K562 (cell line): ENCODE data around the gene WDR90. TPM values are rescaled to one million over a fixed set of nuclear protein-coding genes. Genes with fewer than 3 reads are reported as not detected.

Experiments used
- CCNT2 ChIP-seq: IDR thresholded peaks from 2 replicates; pipeline ENCODE4 v1.6.1; 2011; ENCODE audit warnings: borderline replicate concordance, low read depth, mild to moderate bottlenecking, moderate library complexity, mixed read lengths, low read length; ENCODE audit not compliant: insufficient read length; ENCODE audit errors: extremely low read depth
- GABPB2 ChIP-seq: fragments of 250-450 bp; sonication (Bioruptor Pico); conservative IDR thresholded peaks from 2 replicates; pipeline ENCODE4 v1.5.1; 2021; ENCODE audit warnings: mild to moderate bottlenecking
- NFIC ChIP-seq: fragments of 450-650 bp; IDR thresholded peaks from 2 replicates; pipeline ENCODE4 v1.6.1; 2017; ENCODE audit warnings: mild to moderate bottlenecking, inconsistent platforms
- PHF8 ChIP-seq: fragments of 200-600 bp; sonication (generic); IDR thresholded peaks from 2 replicates; pipeline ENCODE4 v1.6.1; 2012; ENCODE audit warnings: mixed run types, mild to moderate bottlenecking, inconsistent platforms, low read length, moderate library complexity, borderline replicate concordance
- SNIP1 ChIP-seq: fragments of 450-650 bp; IDR thresholded peaks from 2 replicates; pipeline ENCODE4 v1.7.1; 2017; ENCODE audit warnings: low read depth, mild to moderate bottlenecking
- WHSC1 ChIP-seq: IDR thresholded peaks from one replicate; pipeline ENCODE4 v1.6.1; 2012; ENCODE audit warnings: low read length, control low read depth, inconsistent platforms
- ZNF316 ChIP-seq: fragments of 450-650 bp; IDR thresholded peaks from 2 replicates; pipeline ENCODE4 v1.6.1; 2016
- ZNF586 ChIP-seq: fragments of 450-650 bp; formaldehyde crosslinking; conservative IDR thresholded peaks from 2 replicates; pipeline ENCODE4 v1.4.0; 2020; ENCODE audit warnings: mild to moderate bottlenecking, moderate library complexity
- ZNF764 ChIP-seq: fragments of 250-450 bp; sonication (Bioruptor Pico); IDR thresholded peaks from 2 replicates; pipeline ENCODE4 v1.4.0; 2020; ENCODE audit warnings: low read depth, mild to moderate bottlenecking, moderate library complexity
- polyA plus RNA-seq, 8 experiments: library from polyadenylated mRNA; depleted of rRNA in 4 of 8; stranded (reverse) in 5 of 8; unstranded in 3 of 8; fragments of >200 nt; fragmentation: Nextera tagmentation in 2 of 8; fragmentation: Illumina TruSeq in 1 of 8; extraction: Ambion mirVana in 2 of 8; extraction: Trizol in 1 of 8; gene quantifications; 2 replicates each; pipeline versions ENCODE4 v1.2.1 to v1.2.3, GENCODE V29; 2011 to 2014; ENCODE audit warnings: inconsistent platforms in 1 of 8, missing spikeins in 1 of 8
- total RNA-seq, 7 experiments: library from RNA; depleted of rRNA in 6 of 7; stranded (reverse); fragments of >200 nt in 6 of 7; fragmentation: Illumina TruSeq in 2 of 7; extraction: Trizol in 2 of 7; gene quantifications; 2 replicates each; pipeline versions ENCODE4 v1.2.1 to v1.2.3, GENCODE V29; 2011 to 2021; ENCODE audit warnings: low replicate concordance in 1 of 7
- TF ChIP-seq, protein P1 (sequence below): fragments of 450-650 bp; IDR thresholded peaks from 2 replicates; pipeline ENCODE4 v1.7.0; 2016; ENCODE audit warnings: borderline replicate concordance
- TF ChIP-seq, protein P2 (sequence below): fragments of 450-650 bp; IDR thresholded peaks from one replicate; pipeline ENCODE4 v1.6.1; 2018; ENCODE audit warnings: mild to moderate bottlenecking, moderate library complexity; ENCODE audit not compliant: partially characterized antibody
- TF ChIP-seq, protein P3 (sequence below): fragments of 450-650 bp; IDR thresholded peaks from 2 replicates; pipeline ENCODE4 v1.7.1; 2018; ENCODE audit warnings: mild to moderate bottlenecking, low read depth; ENCODE audit not compliant: partially characterized antibody
- TF ChIP-seq, protein P4 (sequence below): IDR thresholded peaks from 3 replicates; pipeline ENCODE4 v1.6.1; 2011; ENCODE audit warnings: borderline replicate concordance, mild to moderate bottlenecking; ENCODE audit not compliant: insufficient read length, insufficient read depth
- TF ChIP-seq, protein P5 (sequence below): fragments of 250-450 bp; sonication (Bioruptor Pico); IDR thresholded peaks from 2 replicates; pipeline ENCODE4 v1.8.0; 2022; ENCODE audit warnings: inconsistent platforms
- TF ChIP-seq, protein P6 (sequence below), 2 experiments: fragments of 450-650 bp; IDR thresholded peaks; 2 replicates each; pipeline ENCODE4 v1.6.1; 2016

Gene WDR90
- total and polyA plus RNA-seq, 9 of the 15 experiments (the other 6 are each of a cell fraction or from before 2014, with no cell fraction given), result 0.44 to 12.6 (median 3.3) TPM

DNA sequence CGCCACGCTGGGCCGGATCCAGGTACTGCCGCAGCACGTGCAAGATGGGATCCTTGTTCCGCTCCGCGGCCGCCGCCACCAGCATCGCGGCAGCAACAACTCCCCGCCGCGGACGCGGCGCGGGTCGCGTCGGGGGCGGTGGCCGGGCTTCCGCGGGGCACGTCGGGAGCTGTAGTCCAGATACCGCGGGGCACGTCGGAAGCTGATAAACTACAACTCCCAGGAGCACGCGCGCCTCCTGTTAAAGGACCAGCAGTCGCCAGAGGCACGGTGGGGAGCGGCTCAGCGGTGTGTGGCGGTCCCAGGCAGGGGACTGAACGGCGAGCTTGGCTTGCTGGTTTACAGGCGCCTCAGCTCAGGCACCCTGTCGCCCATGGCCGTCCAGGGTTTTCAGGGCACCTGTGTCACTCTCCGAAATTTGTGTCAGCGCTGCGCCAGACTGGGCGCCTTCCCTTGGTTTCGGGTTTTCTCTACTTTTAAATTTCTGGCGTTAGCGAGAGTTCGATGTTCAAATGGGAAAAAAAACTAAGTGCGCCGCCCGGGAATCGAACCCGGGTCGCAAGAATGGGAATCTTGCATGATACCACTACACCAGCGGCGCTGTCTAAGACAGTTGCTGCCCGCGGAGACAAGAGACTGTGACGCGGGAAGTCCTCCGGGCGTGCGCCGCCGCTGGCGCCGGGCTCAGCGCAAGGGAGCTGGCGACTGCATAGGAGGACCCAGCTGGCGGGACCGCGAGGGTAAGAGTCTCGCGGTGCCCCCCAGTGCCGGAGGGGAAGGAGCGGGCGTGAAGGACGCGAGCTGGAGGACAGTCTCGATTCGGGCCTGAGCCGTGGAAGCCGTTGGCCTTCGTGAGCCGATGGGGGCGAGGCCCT is 12.7 kb upstream of the WDR90 start, which contains the start of gene METTL26 (continued):
- TF ChIP-seq, protein P1, sequence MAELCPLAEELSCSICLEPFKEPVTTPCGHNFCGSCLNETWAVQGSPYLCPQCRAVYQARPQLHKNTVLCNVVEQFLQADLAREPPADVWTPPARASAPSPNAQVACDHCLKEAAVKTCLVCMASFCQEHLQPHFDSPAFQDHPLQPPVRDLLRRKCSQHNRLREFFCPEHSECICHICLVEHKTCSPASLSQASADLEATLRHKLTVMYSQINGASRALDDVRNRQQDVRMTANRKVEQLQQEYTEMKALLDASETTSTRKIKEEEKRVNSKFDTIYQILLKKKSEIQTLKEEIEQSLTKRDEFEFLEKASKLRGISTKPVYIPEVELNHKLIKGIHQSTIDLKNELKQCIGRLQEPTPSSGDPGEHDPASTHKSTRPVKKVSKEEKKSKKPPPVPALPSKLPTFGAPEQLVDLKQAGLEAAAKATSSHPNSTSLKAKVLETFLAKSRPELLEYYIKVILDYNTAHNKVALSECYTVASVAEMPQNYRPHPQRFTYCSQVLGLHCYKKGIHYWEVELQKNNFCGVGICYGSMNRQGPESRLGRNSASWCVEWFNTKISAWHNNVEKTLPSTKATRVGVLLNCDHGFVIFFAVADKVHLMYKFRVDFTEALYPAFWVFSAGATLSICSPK, result no peak
- TF ChIP-seq PHF8, result peak; percentile 63; the same call in 1 of the 2 replicates
- TF ChIP-seq, protein P2, sequence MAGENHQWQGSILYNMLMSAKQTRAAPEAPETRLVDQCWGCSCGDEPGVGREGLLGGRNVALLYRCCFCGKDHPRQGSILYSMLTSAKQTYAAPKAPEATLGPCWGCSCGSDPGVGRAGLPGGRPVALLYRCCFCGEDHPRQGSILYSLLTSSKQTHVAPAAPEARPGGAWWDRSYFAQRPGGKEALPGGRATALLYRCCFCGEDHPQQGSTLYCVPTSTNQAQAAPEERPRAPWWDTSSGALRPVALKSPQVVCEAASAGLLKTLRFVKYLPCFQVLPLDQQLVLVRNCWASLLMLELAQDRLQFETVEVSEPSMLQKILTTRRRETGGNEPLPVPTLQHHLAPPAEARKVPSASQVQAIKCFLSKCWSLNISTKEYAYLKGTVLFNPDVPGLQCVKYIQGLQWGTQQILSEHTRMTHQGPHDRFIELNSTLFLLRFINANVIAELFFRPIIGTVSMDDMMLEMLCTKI, result no peak
- TF ChIP-seq, protein P3, sequence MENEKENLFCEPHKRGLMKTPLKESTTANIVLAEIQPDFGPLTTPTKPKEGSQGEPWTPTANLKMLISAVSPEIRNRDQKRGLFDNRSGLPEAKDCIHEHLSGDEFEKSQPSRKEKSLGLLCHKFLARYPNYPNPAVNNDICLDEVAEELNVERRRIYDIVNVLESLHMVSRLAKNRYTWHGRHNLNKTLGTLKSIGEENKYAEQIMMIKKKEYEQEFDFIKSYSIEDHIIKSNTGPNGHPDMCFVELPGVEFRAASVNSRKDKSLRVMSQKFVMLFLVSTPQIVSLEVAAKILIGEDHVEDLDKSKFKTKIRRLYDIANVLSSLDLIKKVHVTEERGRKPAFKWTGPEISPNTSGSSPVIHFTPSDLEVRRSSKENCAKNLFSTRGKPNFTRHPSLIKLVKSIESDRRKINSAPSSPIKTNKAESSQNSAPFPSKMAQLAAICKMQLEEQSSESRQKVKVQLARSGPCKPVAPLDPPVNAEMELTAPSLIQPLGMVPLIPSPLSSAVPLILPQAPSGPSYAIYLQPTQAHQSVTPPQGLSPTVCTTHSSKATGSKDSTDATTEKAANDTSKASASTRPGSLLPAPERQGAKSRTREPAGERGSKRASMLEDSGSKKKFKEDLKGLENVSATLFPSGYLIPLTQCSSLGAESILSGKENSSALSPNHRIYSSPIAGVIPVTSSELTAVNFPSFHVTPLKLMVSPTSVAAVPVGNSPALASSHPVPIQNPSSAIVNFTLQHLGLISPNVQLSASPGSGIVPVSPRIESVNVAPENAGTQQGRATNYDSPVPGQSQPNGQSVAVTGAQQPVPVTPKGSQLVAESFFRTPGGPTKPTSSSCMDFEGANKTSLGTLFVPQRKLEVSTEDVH, result peak; percentile 56
- no peak for TF ChIP-seq GABPB2 (CRISPR knock-in tag)
- TF ChIP-seq, protein P4, sequence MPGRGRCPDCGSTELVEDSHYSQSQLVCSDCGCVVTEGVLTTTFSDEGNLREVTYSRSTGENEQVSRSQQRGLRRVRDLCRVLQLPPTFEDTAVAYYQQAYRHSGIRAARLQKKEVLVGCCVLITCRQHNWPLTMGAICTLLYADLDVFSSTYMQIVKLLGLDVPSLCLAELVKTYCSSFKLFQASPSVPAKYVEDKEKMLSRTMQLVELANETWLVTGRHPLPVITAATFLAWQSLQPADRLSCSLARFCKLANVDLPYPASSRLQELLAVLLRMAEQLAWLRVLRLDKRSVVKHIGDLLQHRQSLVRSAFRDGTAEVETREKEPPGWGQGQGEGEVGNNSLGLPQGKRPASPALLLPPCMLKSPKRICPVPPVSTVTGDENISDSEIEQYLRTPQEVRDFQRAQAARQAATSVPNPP, result no peak
- no peak for TF ChIP-seq WHSC1
- TF ChIP-seq, protein P5, sequence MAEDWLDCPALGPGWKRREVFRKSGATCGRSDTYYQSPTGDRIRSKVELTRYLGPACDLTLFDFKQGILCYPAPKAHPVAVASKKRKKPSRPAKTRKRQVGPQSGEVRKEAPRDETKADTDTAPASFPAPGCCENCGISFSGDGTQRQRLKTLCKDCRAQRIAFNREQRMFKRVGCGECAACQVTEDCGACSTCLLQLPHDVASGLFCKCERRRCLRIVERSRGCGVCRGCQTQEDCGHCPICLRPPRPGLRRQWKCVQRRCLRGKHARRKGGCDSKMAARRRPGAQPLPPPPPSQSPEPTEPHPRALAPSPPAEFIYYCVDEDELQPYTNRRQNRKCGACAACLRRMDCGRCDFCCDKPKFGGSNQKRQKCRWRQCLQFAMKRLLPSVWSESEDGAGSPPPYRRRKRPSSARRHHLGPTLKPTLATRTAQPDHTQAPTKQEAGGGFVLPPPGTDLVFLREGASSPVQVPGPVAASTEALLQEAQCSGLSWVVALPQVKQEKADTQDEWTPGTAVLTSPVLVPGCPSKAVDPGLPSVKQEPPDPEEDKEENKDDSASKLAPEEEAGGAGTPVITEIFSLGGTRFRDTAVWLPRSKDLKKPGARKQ (CRISPR knock-in tag), result no peak
- no peak for TF ChIP-seq ZNF316
- TF ChIP-seq CCNT2, result peak; percentile 93
- no peak for TF ChIP-seq ZNF764 (CRISPR knock-in tag)
- TF ChIP-seq, protein P6, sequence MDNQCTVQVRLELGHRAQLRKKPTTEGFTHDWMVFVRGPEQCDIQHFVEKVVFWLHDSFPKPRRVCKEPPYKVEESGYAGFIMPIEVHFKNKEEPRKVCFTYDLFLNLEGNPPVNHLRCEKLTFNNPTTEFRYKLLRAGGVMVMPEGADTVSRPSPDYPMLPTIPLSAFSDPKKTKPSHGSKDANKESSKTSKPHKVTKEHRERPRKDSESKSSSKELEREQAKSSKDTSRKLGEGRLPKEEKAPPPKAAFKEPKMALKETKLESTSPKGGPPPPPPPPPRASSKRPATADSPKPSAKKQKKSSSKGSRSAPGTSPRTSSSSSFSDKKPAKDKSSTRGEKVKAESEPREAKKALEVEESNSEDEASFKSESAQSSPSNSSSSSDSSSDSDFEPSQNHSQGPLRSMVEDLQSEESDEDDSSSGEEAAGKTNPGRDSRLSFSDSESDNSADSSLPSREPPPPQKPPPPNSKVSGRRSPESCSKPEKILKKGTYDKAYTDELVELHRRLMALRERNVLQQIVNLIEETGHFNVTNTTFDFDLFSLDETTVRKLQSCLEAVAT (IDR thresholded peaks at IDR 0.05), result no peak
- peak; percentile 83 for TF ChIP-seq NFIC
- no peak for TF ChIP-seq SNIP1
- no peak for TF ChIP-seq ZNF586
